Heart left ventricle (tissue), 16 donors: ENCODE measurements around the gene DTYMK. TPM values are rescaled to one million over a fixed set of nuclear protein-coding genes. Genes with fewer than 3 reads are reported as not detected.

Experiments
- ATAC-seq, 4 donors: fragments of 200-7000 bp; cut with Tn5 transposase; one replicate each; pipeline ENCODE4 v1.9.1; 2020 to 2022; ENCODE audit warnings: moderate library complexity in 4 of 4, mild to moderate bottlenecking in 3 of 4, moderate number of reproducible peaks in 1 of 4
- DNase-seq, 5 donors: peaks; one replicate each; pipeline ENCODE4 v3.0.0-alpha.2; 2020
- H3K27ac ChIP-seq, 12 donors: fragments of 200-600 bp; sonication (generic) in 4 of 12; one replicate each; pipeline versions ENCODE4 v1.5.0 to v1.8.0; 2016 to 2022; ENCODE audit warnings: mild to moderate bottlenecking in 2 of 12
- H3K27me3 ChIP-seq, 9 donors: fragments of 200-600 bp; sonication (generic) in 2 of 9; one replicate each; pipeline versions ENCODE4 v1.5.1 to v1.8.0; 2016 to 2022; ENCODE audit warnings: mild to moderate bottlenecking in 3 of 9
- H3K36me3 ChIP-seq, 9 donors: fragments of 200-600 bp; sonication (generic) in 2 of 9; one replicate each; pipeline versions ENCODE4 v1.5.0 to v1.8.0; 2018 to 2022; ENCODE audit warnings: mild to moderate bottlenecking in 2 of 9
- H3K4me1 ChIP-seq, 12 donors: fragments of 200-600 bp; sonication (generic) in 4 of 12; one replicate each; pipeline versions ENCODE4 v1.5.0 to v1.8.0; 2016 to 2022; ENCODE audit warnings: mild to moderate bottlenecking in 3 of 12
- H3K4me3 ChIP-seq, 12 donors: fragments of 200-600 bp; sonication (generic) in 4 of 12; one replicate each; pipeline versions ENCODE4 v1.5.0 to v1.8.0; 2017 to 2022; ENCODE audit warnings: mild to moderate bottlenecking in 9 of 12, moderate library complexity in 4 of 12
- H3K9me3 ChIP-seq, 12 donors: fragments of 200-600 bp; sonication (generic) in 4 of 12; one replicate each; pipeline versions ENCODE4 v1.5.0 to v1.8.0; 2016 to 2022; ENCODE audit warnings: mild to moderate bottlenecking in 1 of 12
- CTCF ChIP-seq, 12 donors: fragments of 200-600 bp; sonication (generic) in 4 of 12; IDR thresholded peaks; one replicate each; pipeline versions ENCODE4 v1.5.0 to v1.8.0; 2018 to 2022; ENCODE audit warnings: antibody characterized with exemption in 12 of 12, mild to moderate bottlenecking in 5 of 12
- POLR2A ChIP-seq, 2 donors: fragments of 450-650 bp; IDR thresholded peaks; one replicate each; pipeline ENCODE4 v1.6.1; 2017; ENCODE audit warnings: antibody characterized with exemption in 2 of 2, mild to moderate bottlenecking in 2 of 2, moderate library complexity in 2 of 2
- WGBS, 4 donors: extraction: QIAGEN DNeasy Blood & Tissue Kit in 2 of 4; methylation state at CpG; one replicate each; pipeline versions ENCODE4 v1.1.5 to v1.1.7; 2013 to 2018; 5-methylcytosine and 5-hydroxymethylcytosine counted together
- intact Hi-C, 10 donors: fragments of 100-400 bp; cut with DNase I; formaldehyde crosslinking; loops; one replicate each; pipeline versions ENCODE4 v1.11.1 to v1.14.2; 2022
- polyA plus RNA-seq, 2 donors: library from polyadenylated mRNA; stranded (reverse); fragments of 200-250 nt; gene quantifications; one replicate each; pipeline ENCODE4 v1.2.3, GENCODE V29; 2013
- total RNA-seq, 9 donors: library from RNA; depleted of rRNA in 2 of 9; stranded (reverse); fragments of >200 nt in 2 of 9; fragmentation: NEBNext Ultra II Directional in 3 of 9; extraction: Animal tissue kit (Norgen Biotek cat#: 25700) in 3 of 9; gene quantifications; one replicate each; pipeline versions ENCODE4 v1.1.0 to v1.2.4, GENCODE V29; 2016 to 2023
- donor health status: ischemic (EF 13 %, LVEDD 7.1; RV severe dilation, severe dysfunction).
- donor health status: healthy with polysubstance abuse.
- donor health status: DM: no; HTN: yes; CAD: no.
- donor health status: DM: no; HTN: no; CAD: no.
- donor health status: ischemic (EF 25% LVEDD 6.9; RV normal size, moderate dysfunction).
- donor health status: ischemic (EF 25% LVEDD 5.7; RV mildly dilated, moderate dysfunction).
- donor health status: healthy.
- donor health status: DM: yes; HTN: yes; CAD: no.
- donor health status: ischemic (EF 35%, LVEDD 5.7; RV mildly dilated, moderate dysfunction).
- donor health status: nonischemic (EF 11% LVEDD 7.7; RV severe dilation, severe dysfunction).
- donor health status: DM: yes; HTN: yes; CAD: no.
- donor health status: PGD.
- donor health status: ischemic (EF 29% LVEDD 5.4; RV normal size, mild dysfunction).
- donor health status: nonischemic (EF 23%, LVEDD 6.1; RV moderate dilation, normal function).

Gene DTYMK
- total and polyA plus RNA-seq, 11 donors: 7.5 to 21.0 (median 8.9) TPM

- H3K4me3 ChIP-seq: no peak overlapping the region
- WGBS, 4 donors: 91 to 94% (median 92%) methylated on average over 29 to 31 of the region's 31 CpGs
- no peaks in the 10 kb centered on the region for H3K27me3 ChIP-seq
- TF ChIP-seq POLR2A (IDR thresholded peaks at IDR 0.05): no peak
- TF ChIP-seq CTCF (IDR thresholded peaks at IDR 0.05): no peak
- peaks cover 0 to 83% (median 66%) of the 10 kb centered on the region in 9 donors for H3K36me3 ChIP-seq
- ATAC-seq (no peak), DNase-seq (no peak)
- peaks cover 0 to 6% (median 0%) of the 10 kb centered on the region in 12 donors for H3K4me1 ChIP-seq
- no peaks in the 10 kb centered on the region for H3K9me3 ChIP-seq
- intact Hi-C loops: no loop called here
- H3K27ac ChIP-seq: peak overlapping the region in 1 of 12 donors; percentile 49
Measured at GRCh38 chr2:241671457-241672240, 15.0 kb downstream of the DTYMK start.

- DNase-seq (peak in 1 of 5 donors; percentile 60), ATAC-seq (peak in 1 of 4 donors; percentile 66)
- intact Hi-C loops: no loop called here
- Histone ChIP-seq H3K27me3 (no peaks in the 10 kb centered on the region), H3K36me3 (peaks cover 0 to 78% (median 67%) of the 10 kb centered on the region in 9 donors), H3K27ac (peak overlapping the region in 1 of 12 donors; percentile 49), H3K4me3 (no peak overlapping the region), H3K4me1 (peaks cover 0 to 6% (median 0%) of the 10 kb centered on the region in 12 donors), H3K9me3 (no peaks in the 10 kb centered on the region)
- 79 to 86% (median 83%) methylated on average over 23 to 31 of the region's 31 CpGs for WGBS, 4 donors
- TF ChIP-seq CTCF (IDR thresholded peaks at IDR 0.05): no peak
- no peak for TF ChIP-seq POLR2A (IDR thresholded peaks at IDR 0.05)
Measured at GRCh38 chr2:241670333-241671110, 16.1 kb downstream of the DTYMK start.

GRCh38 chr2:241668839-241669238 is 17.8 kb downstream of the DTYMK start:
- TF ChIP-seq CTCF (IDR thresholded peaks at IDR 0.05): no peak
- TF ChIP-seq POLR2A (IDR thresholded peaks at IDR 0.05): no peak
- H3K9me3 ChIP-seq: no peaks in the 10 kb centered on the region
- intact Hi-C loops: no loop called here
- DNase-seq (peak in 1 of 5 donors; percentile 15), ATAC-seq (no peak)
- 89 to 91% (median 90%) methylated on average over 12 of the region's 12 CpGs for WGBS, 4 donors
- H3K4me1 ChIP-seq: peaks cover 0 to 1% (median 0%) of the 10 kb centered on the region in 12 donors
- no peaks in the 10 kb centered on the region for H3K27me3 ChIP-seq
- no peak overlapping the region for H3K4me3 ChIP-seq
- no peak overlapping the region for H3K27ac ChIP-seq
- peaks cover 0 to 67% (median 63%) of the 10 kb centered on the region in 9 donors for H3K36me3 ChIP-seq

- intact Hi-C loops: no loop called here
- TF ChIP-seq CTCF (IDR thresholded peaks at IDR 0.05): no peak
- TF ChIP-seq POLR2A (IDR thresholded peaks at IDR 0.05): no peak
- H3K4me3 ChIP-seq: no peak overlapping the region
- H3K27me3 ChIP-seq: no peaks in the 10 kb centered on the region
- peaks cover 0 to 67% (median 63%) of the 10 kb centered on the region in 9 donors for H3K36me3 ChIP-seq
- H3K9me3 ChIP-seq: no peaks in the 10 kb centered on the region
- ATAC-seq (no peak), DNase-seq (peak in 1 of 5 donors; percentile 44)
- no peak overlapping the region for H3K27ac ChIP-seq
- no peaks in the 10 kb centered on the region for H3K4me1 ChIP-seq
- 91 to 97% (median 95%) methylated on average over 21 of the region's 21 CpGs for WGBS, 4 donors
Measured at GRCh38 chr2:241668354-241668753, 18.3 kb downstream of the DTYMK start.
